ENCODE measurements around the gene CFTR.

Gene CFTR

GRCh38 chr7:117656806-117657205, 177.0 kb downstream of the CFTR start:
- no peak for FAIRE-seq

- no peak for FAIRE-seq
Measured at GRCh38 chr7:117659531-117660011, 179.7 kb downstream of the CFTR start.

- no peak for FAIRE-seq
Measured at GRCh38 chr7:117661328-117661727, 181.5 kb downstream of the CFTR start.

- FAIRE-seq, result no peak
Measured at GRCh38 chr7:117664047-117664446, 184.2 kb downstream of the CFTR start.

GRCh38 chr7:117665368-117665767, 185.5 kb downstream of the CFTR start:
- FAIRE-seq, result no peak

- no peak for FAIRE-seq
Measured at GRCh38 chr7:117666031-117666430, 186.2 kb downstream of the CFTR start.

- no peak for FAIRE-seq
Measured at GRCh38 chr7:117666689-117667088, 186.9 kb downstream of the CFTR start.

- FAIRE-seq, result no peak
Measured at GRCh38 chr7:117667456-117667855, 187.6 kb downstream of the CFTR start.

- no peak for FAIRE-seq
Measured at GRCh38 chr7:117669818-117670217, 190.0 kb downstream of the CFTR start.

GRCh38 chr7:117672453-117672852, 192.6 kb downstream of the CFTR start:
- FAIRE-seq, result no peak

GRCh38 chr7:117673367-117673766, 193.5 kb downstream of the CFTR start:
- FAIRE-seq, result no peak

GRCh38 chr7:117673839-117674238, 194.0 kb downstream of the CFTR start:
- peak; percentile 59 for FAIRE-seq

GRCh38 chr7:117674617-117675016, 194.8 kb downstream of the CFTR start:
- no peak for FAIRE-seq

- FAIRE-seq, result no peak
Measured at GRCh38 chr7:117675497-117676435, 195.9 kb downstream of the CFTR start.

GRCh38 chr7:117679120-117679519, 199.3 kb downstream of the CFTR start:
- no peak for FAIRE-seq

- no peak for FAIRE-seq
Measured at GRCh38 chr7:117682681-117683385, 203.0 kb downstream of the CFTR start.

GRCh38 chr7:117683430-117684175, 203.8 kb downstream of the CFTR start:
- no peak for FAIRE-seq

- no peak for FAIRE-seq
Measured at GRCh38 chr7:117685795-117686194, 206.0 kb downstream of the CFTR start.

GRCh38 chr7:117686311-117686935, 206.6 kb downstream of the CFTR start:
- FAIRE-seq, result no peak

GRCh38 chr7:117688126-117688525, 208.3 kb downstream of the CFTR start:
- FAIRE-seq, result no peak

- no peak for FAIRE-seq
Measured at GRCh38 chr7:117689406-117689805, 209.6 kb downstream of the CFTR start.

GRCh38 chr7:117690147-117690546, 210.3 kb downstream of the CFTR start:
- no peak for FAIRE-seq

GRCh38 chr7:117692338-117692737, 212.5 kb downstream of the CFTR start:
- FAIRE-seq, result no peak
